ENCODE data around the gene GRHPR. TPM values are rescaled to one million over a fixed set of nuclear protein-coding genes. Genes with fewer than 3 reads are reported as not detected.

GRHPR gene
- total RNA-seq, 1 donor from 2014 or later, result 84.3 TPM

GRCh38 chr9:37442556-37442955 lies 20.1 kb downstream of the GRHPR start:
- DNase-seq (ENCODE audit: low spot score), result no peak
- Mint-ChIP-seq H3K4me1 (ENCODE audit: low read depth) (peaks cover 3% of the 10 kb centered on the region), H3K27ac (ENCODE audit: unreplicated experiment) (no peak overlapping the region), H3K36me3 (ENCODE audit: low read depth) (peaks cover 23% of the 10 kb centered on the region), H3K4me3 (ENCODE audit: unreplicated experiment) (no peak overlapping the region), H3K27me3 (ENCODE audit: low read depth) (no peaks in the 10 kb centered on the region), H3K9me3 (ENCODE audit: low read depth) (no peaks in the 10 kb centered on the region)
- no peak for TF ChIP-seq CTCF (IDR thresholded peaks at IDR 0.05)

GRCh38 chr9:37443566-37443965 lies 21.1 kb downstream of the GRHPR start:
- Mint-ChIP-seq H3K4me1 (ENCODE audit: low read depth) (peaks cover 7% of the 10 kb centered on the region), H3K4me3 (ENCODE audit: unreplicated experiment) (no peak overlapping the region), H3K27ac (ENCODE audit: unreplicated experiment) (no peak overlapping the region), H3K9me3 (ENCODE audit: low read depth) (no peaks in the 10 kb centered on the region), H3K36me3 (ENCODE audit: low read depth) (peaks cover 17% of the 10 kb centered on the region), H3K27me3 (ENCODE audit: low read depth) (no peaks in the 10 kb centered on the region)
- DNase-seq (ENCODE audit: low spot score), result no peak
- TF ChIP-seq CTCF (IDR thresholded peaks at IDR 0.05), result no peak

GRCh38 chr9:37444890-37445289 lies 22.4 kb downstream of the GRHPR start:
- no peak for TF ChIP-seq CTCF (IDR thresholded peaks at IDR 0.05)
- H3K4me3 Mint-ChIP-seq (ENCODE audit: unreplicated experiment), result no peak overlapping the region
- no peak for DNase-seq (ENCODE audit: low spot score)
- H3K36me3 Mint-ChIP-seq (ENCODE audit: low read depth), result peaks cover 17% of the 10 kb centered on the region
- no peaks in the 10 kb centered on the region for H3K9me3 Mint-ChIP-seq (ENCODE audit: low read depth)
- H3K4me1 Mint-ChIP-seq (ENCODE audit: low read depth), result peaks cover 7% of the 10 kb centered on the region
- H3K27ac Mint-ChIP-seq (ENCODE audit: unreplicated experiment), result no peak overlapping the region
- H3K27me3 Mint-ChIP-seq (ENCODE audit: low read depth), result no peaks in the 10 kb centered on the region

- no peak for TF ChIP-seq CTCF (IDR thresholded peaks at IDR 0.05)
- Mint-ChIP-seq H3K27ac (ENCODE audit: unreplicated experiment) (no peak overlapping the region), H3K4me1 (ENCODE audit: low read depth) (peaks cover 7% of the 10 kb centered on the region), H3K36me3 (ENCODE audit: low read depth) (peaks cover 14% of the 10 kb centered on the region), H3K9me3 (ENCODE audit: low read depth) (no peaks in the 10 kb centered on the region), H3K4me3 (ENCODE audit: unreplicated experiment) (no peak overlapping the region), H3K27me3 (ENCODE audit: low read depth) (no peaks in the 10 kb centered on the region)
- no peak for DNase-seq (ENCODE audit: low spot score)
Observed at GRCh38 chr9:37445832-37446231, 23.3 kb downstream of the GRHPR start.

- H3K27me3 Mint-ChIP-seq (ENCODE audit: low read depth), result no peaks in the 10 kb centered on the region
- H3K4me1 Mint-ChIP-seq (ENCODE audit: low read depth), result peaks cover 7% of the 10 kb centered on the region
- no peak for DNase-seq (ENCODE audit: low spot score)
- no peak overlapping the region for H3K27ac Mint-ChIP-seq (ENCODE audit: unreplicated experiment)
- H3K4me3 Mint-ChIP-seq (ENCODE audit: unreplicated experiment), result no peak overlapping the region
- no peaks in the 10 kb centered on the region for H3K9me3 Mint-ChIP-seq (ENCODE audit: low read depth)
- no peak for TF ChIP-seq CTCF (IDR thresholded peaks at IDR 0.05)
- peaks cover 11% of the 10 kb centered on the region for H3K36me3 Mint-ChIP-seq (ENCODE audit: low read depth)
Observed at GRCh38 chr9:37446401-37446800, 23.9 kb downstream of the GRHPR start.
